NCI-H748 (cell line): Measurements from ENCODE around the gene LRCOL1.

ENCODE experiments used
- DNase-seq: peaks from one replicate; lab custom pipeline; 2025; ENCODE audit not compliant: unreplicated experiment; lab: John Stamatoyannopoulos, UW

The LRCOL1 gene

DNA sequence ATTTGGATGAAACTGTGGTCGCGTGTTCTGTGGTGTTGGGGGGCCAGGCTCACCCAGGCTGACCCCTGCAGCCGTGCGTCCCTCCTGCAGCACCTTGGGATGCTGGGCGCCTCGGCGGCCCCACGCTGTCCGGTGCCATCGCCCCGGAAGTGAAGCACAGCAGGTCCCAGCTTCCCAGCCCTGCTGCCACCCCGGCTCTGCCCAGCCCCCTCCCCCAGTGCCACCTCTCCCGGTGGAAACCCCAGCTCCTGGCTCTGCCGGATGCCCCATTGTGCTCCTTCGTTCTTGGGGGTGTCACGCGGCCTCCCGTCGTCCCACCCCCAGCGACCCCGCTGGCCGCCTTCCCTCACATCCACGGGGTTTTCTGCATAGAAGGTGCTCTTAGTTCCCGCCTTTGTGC lies 25.2 kb downstream of the LRCOL1 start:
- no peak for DNase-seq

DNA sequence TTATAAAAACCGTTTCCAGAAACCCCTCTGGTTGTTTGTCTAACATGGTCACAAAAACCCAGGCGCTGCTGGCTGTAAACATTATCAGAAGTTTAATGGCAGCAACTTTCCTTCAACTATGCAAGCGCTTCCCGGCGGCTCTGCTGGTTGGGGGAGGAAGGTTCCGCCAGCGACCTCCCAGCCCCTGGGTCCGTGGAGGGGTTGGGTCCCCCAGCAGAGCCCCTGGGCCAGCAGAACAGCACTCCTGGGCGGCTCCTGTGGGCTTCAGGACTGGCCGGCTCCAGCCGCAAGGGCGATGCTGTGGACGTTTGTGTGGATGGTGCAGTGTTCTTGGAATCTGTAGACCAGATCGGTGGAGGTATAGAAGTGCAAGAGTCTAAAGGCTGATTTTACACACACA lies 26.0 kb downstream of the LRCOL1 start:
- DNase-seq: no peak

DNA sequence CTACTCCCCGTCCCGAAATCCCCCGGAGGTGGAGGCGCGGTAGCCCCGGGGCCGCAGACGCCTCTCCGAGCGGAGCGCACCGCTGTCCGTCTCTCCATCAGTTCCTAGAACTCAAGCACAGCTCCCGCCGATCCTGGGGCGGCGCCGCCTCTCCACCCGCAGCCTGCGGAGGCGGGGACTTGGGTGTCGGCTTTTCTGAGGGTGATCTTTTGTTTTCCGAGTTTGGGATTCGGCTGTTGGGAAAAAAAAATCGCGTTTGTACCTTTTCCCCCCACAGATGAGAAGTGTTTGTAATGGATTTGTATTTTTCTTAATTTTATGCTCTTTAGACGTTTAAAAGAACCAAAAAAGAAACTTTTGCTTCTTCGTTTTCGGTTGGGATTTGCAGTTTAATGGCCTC lies 26.6 kb downstream of the LRCOL1 start:
- no peak for DNase-seq

DNA sequence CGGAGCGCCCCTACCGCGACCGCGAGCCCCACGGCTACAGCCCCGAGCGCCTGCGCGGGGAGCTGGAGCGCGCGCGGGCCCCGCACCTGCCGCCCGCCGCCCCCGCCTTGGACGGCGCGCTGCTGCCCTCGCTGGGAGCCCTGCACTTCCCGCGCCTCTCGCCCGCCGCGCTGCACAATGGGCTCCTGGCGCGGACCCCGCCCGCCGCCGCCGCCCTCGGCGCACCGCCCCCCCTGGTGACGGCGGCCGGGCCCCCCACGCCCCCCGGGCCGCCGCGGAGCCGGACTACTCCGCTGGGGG lies 27.0 kb downstream of the LRCOL1 start:
- no peak for DNase-seq

GRCh38 chr12:132582582-132583410 lies 27.6 kb downstream of the LRCOL1 start:
- DNase-seq: no peak

- no peak for DNase-seq
Measured at GRCh38 chr12:132582058-132582420, 28.3 kb downstream of the LRCOL1 start.

DNA sequence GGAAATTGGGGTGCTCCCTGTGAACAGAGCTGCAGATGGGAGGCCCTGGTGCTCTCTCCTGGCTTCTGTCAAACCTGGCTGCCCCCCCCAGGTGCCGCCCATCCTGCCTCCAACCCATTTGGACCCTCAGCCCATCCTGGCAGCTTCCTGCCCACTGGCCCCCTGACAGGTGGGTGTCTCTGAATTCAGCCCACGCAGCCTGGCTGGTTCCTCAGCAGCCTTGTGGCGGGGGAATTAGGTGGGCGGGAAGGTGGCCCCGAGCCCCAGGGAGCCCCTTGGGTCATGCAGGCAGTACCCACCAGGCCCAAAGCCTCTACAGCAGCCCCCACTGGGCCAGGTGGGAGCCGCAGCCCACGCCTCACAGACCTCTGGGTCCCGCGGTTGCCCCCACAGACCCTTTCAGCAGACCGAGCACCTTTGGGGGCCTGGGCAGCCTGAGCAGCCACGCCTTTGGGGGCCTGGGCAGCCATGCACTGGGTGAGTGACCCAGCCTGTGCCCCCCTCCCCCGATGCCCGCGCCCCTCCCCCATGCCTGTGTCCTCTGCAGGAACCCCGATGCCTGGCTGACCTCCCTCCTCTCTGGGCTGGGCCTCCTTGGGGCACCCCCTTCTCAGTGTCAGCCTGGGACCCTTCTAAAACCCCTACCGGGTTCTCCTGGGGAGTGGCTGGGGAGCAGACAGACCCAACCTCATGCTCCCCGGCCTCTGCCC lies 28.9 kb downstream of the LRCOL1 start:
- DNase-seq: no peak

GRCh38 chr12:132580701-132581292 lies 29.6 kb downstream of the LRCOL1 start:
- no peak for DNase-seq

- DNase-seq: no peak
Measured at GRCh38 chr12:132579744-132580143, 30.6 kb downstream of the LRCOL1 start.

- no peak for DNase-seq
Measured at GRCh38 chr12:132578826-132579225, 31.6 kb downstream of the LRCOL1 start.

DNA sequence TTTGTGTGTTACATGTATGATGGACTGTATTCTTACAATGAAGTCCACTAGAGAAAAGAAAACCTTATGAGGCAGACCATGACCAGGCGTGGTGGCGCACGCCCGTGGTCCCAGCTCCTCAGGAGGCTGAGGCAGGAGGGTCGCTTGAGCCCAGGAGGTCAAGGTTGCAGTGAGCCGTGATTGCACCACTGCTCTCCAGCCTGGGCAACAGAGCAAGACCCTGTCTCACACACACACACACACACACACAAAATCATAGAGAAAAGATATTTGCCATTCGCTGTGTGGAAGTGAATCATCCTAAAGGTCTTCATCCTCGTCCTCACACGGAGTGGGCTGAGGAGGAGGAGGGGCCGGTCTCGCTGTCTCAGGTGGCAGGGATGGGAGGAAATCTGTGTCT lies 32.3 kb downstream of the LRCOL1 start:
- no peak for DNase-seq

- no peak for DNase-seq
Measured at GRCh38 chr12:132577191-132577920, 33.0 kb downstream of the LRCOL1 start.

DNA sequence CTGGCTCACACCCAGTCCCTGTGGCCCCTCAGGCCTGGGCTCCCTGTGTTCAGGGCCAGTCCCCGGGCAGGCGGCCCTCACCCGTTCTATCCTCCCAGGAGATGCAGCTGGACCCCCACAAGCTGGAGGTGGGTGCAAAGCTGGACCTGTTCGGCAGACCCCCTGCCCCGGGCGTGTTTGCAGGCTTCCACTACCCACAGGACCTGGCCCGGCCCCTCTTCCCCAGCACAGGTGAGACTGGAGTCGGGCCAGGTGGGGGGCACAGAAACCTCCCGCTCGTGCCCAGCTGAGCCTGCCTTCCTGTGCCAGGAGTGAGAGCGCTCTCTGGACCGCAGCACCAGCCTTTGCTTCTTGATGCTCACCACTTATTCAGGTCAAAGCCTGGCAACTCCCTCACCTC lies 33.7 kb downstream of the LRCOL1 start:
- DNase-seq: no peak

GRCh38 chr12:132575661-132576060 lies 34.7 kb downstream of the LRCOL1 start:
- DNase-seq: no peak

DNA sequence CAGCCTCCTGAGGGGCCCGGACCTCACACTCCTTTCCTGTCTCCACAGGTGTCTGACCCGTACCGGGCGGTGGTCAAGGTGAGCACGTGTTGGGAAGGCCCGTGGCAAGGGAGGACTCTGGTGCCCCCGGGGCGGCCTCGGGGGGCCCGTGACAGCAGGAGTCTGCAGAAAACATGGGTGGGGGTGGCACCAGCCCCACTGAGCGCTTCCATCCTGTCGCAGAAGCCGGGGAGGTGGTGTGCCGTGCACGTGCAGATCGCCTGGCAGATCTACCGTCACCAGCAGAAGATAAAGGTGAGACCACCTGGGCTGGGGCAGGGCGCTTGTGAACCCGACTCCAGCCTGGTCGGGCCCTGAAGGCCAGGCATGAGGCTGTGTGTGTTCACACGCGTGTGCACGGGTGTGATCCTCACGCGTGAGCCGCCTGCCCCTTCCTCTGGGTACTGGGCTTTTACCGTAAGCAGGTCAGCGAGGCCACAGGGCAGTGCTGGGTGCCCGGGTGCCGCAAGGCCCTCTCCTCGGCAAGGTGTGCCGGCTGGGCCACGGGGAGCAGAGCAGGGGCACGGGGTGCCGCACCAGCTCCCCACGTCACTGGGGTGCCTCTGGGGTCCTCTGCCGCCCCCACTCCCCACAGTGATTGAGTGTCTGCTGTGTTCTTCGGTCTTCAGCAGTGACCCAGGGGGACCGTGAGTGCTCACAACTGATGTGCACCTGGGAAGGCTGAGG lies 35.9 kb downstream of the LRCOL1 start:
- no peak for DNase-seq

- no peak for DNase-seq
Measured at GRCh38 chr12:132572801-132573760, 37.3 kb downstream of the LRCOL1 start.

DNA sequence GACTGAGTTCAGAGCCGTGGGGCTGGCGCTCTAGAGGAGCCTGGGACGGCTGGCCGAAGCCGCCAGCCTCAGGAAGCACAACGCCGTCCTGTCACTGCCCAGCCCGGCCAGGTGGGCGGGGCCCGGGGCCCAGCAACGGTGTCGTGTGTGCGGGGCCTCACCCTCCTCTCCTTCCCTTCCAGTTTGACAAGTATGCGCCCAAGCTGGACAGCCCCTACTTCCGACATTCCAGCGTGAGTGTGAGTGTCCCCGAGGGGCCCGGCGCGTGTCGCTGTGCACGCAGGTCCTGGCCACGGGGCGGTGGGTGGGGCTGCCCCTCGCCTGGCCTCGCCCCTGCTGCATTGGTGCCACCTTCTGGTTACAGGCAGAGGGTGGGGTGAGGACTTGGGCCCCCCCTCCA lies 38.3 kb downstream of the LRCOL1 start:
- DNase-seq: no peak

GRCh38 chr12:132571598-132571997 lies 38.8 kb downstream of the LRCOL1 start:
- no peak for DNase-seq

DNA sequence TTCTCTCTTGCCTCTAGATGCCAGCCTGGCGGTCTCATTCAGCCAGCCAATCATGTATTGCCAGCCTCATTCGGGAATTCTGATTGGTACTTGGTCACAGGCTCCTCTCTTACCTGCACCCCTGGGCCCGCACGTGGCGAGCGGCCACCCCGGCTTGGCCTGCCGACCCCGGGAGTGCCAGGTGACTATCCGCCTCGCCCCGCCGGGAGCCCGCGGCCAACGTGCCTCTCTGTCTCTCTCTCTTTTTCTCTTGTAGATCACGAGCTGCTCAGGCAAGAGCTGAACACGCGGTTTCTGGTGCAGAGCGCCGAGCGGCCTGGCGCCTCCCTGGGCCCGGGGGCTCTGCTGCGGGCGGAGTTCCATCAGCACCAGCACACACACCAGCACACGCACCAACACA lies 39.3 kb downstream of the LRCOL1 start:
- DNase-seq: no peak

GRCh38 chr12:132570635-132571034 lies 39.7 kb downstream of the LRCOL1 start:
- DNase-seq: no peak
